PC-9 (cell line): ENCODE results near the gene ZER1. TPM values are rescaled to one million over a fixed set of nuclear protein-coding genes. Genes with fewer than 3 reads are reported as not detected.

Experiments
- Bru-seq: library from RNA; stranded (reverse); fragments of 400-500 nt; gene quantifications from one replicate; lab custom pipeline; 2021; lab: Mats Ljungman, UMichigan
- BruChase-seq, 2 experiments: library from RNA; stranded (reverse); fragments of 400-500 nt; gene quantifications; one replicate each; lab custom pipeline; 2021; lab: Mats Ljungman, UMichigan
- BruUV-seq: library from RNA; stranded (reverse); fragments of 400-500 nt; replicated peaks from 2 replicates; lab custom pipeline; 2021; lab: Mats Ljungman, UMichigan
- CTCF ChIA-PET: fragments of 300-600 bp; sonication (Branson Sonifier 250); formaldehyde crosslinking; loops from one replicate; lab custom pipeline; 2022; ENCODE audit warnings: antibody characterized with exemption; lab: Charles Lee
- POLR2A ChIA-PET: fragments of 300-600 bp; sonication (Branson Sonifier 250); formaldehyde crosslinking; loops from one replicate; lab custom pipeline; 2022; ENCODE audit warnings: antibody characterized with exemption; ENCODE audit not compliant: unreplicated experiment; lab: Charles Lee
- DNase-seq, 2 experiments: peaks; one replicate each; pipeline versions ENCODE4 v3.0.0 to v3.0.0-alpha.2; 2015 to 2022; ENCODE audit warnings: mixed read lengths in 1 of 2
- H2AFZ ChIP-seq: fragments of 200-600 bp; sonication (generic); 2 replicates; pipeline ENCODE4 v1.8.1; 2017; ENCODE audit warnings: antibody characterized with exemption
- H3F3A ChIP-seq: fragments of 200-600 bp; sonication (generic); 2 replicates; pipeline ENCODE4 v1.8.1; 2017; ENCODE audit warnings: antibody characterized with exemption, mild to moderate bottlenecking, low read depth; ENCODE audit not compliant: insufficient read depth
- H3K27ac ChIP-seq: fragments of 200-600 bp; sonication (generic); 2 replicates; pipeline ENCODE4 v1.6.1; 2016; ENCODE audit warnings: mixed run types
- H3K27me3 ChIP-seq: fragments of 200-600 bp; sonication (generic); 2 replicates; pipeline ENCODE4 v1.6.1; 2016; ENCODE audit warnings: low read depth, mixed run types; ENCODE audit not compliant: insufficient read depth
- H3K36me3 ChIP-seq: fragments of 200-600 bp; sonication (generic); 2 replicates; pipeline ENCODE4 v1.6.1; 2016; ENCODE audit warnings: low read depth, mixed run types
- H3K4me1 ChIP-seq: fragments of 200-600 bp; sonication (generic); replicated peaks from 2 replicates; pipeline ENCODE4 v1.6.1; 2016; ENCODE audit warnings: mixed run types; ENCODE audit not compliant: insufficient read depth
- H3K4me2 ChIP-seq: fragments of 200-600 bp; sonication (generic); 2 replicates; pipeline ENCODE4 v1.6.1; 2017; ENCODE audit warnings: mixed run types
- H3K4me3 ChIP-seq: fragments of 200-600 bp; sonication (generic); 2 replicates; pipeline ENCODE4 v1.6.1; 2016; ENCODE audit warnings: mixed run types
- H3K79me2 ChIP-seq: fragments of 200-600 bp; sonication (generic); 2 replicates; pipeline ENCODE4 v1.6.1; 2017; ENCODE audit warnings: low read depth, mixed run types
- H3K9me2 ChIP-seq: fragments of 200-600 bp; sonication (generic); 2 replicates; pipeline ENCODE4 v1.8.1; 2017; ENCODE audit warnings: mild to moderate bottlenecking; ENCODE audit not compliant: insufficient read depth
- H3K9me3 ChIP-seq: fragments of 200-600 bp; sonication (generic); 2 replicates; pipeline ENCODE4 v1.8.1; 2016; ENCODE audit warnings: low read depth; ENCODE audit not compliant: insufficient read depth
- H4K20me1 ChIP-seq: fragments of 200-600 bp; sonication (generic); 2 replicates; pipeline ENCODE4 v1.8.1; 2017; ENCODE audit not compliant: insufficient read depth
- CTCF ChIP-seq: fragments of 200-600 bp; sonication (generic); conservative IDR thresholded peaks from 2 replicates; pipeline ENCODE4 v1.6.1; 2017; ENCODE audit warnings: mixed run types, antibody characterized with exemption, mild to moderate bottlenecking, moderate library complexity
- EZH2 ChIP-seq: fragments of 200-600 bp; sonication (generic); IDR thresholded peaks from 2 replicates; pipeline ENCODE4 v1.8.0; 2017; ENCODE audit warnings: antibody characterized with exemption, low read depth
- intact Hi-C: fragments of 100-400 bp; cut with micrococcal nuclease; formaldehyde crosslinking; loops from one replicate; pipeline ENCODE4 v1.10.0; 2022; ENCODE audit not compliant: unreplicated experiment
- long read RNA-seq: library from polyadenylated mRNA; stranded (forward); transcript quantifications from one replicate; pipeline ENCODE4 v2.0.0, GENCODE V29; 2022
- total RNA-seq: library from RNA; stranded (reverse); gene quantifications from 2 replicates; pipeline ENCODE4 v1.2.3, GENCODE V29; 2021

The ZER1 gene
- total RNA-seq (65.2 and 70.0 TPM in 2 replicates), Bru-seq, nascent RNA (percentile 61 among the genes with signal in this experiment), BruChase-seq, experiment 1, labeled RNA remaining after a 2-hour chase (percentile 68 among the genes with signal in this experiment), BruChase-seq, experiment 2, labeled RNA remaining after a 6-hour chase (percentile 79 among the genes with signal in this experiment)
- long read RNA-seq, full-length matches to known transcripts, result 37 of 107 reads
- long read RNA-seq, partial matches to known transcripts, result 23 of 107 reads
- long read RNA-seq, other reads (novel, unspliced or antisense), result 47 of 107 reads

- Histone ChIP-seq H3K4me1 (peaks cover 11% of the 10 kb centered on the region; the same call in 1 of the 2 replicates), H3K36me3 (no peaks in the 10 kb centered on the region; the same call in 1 of the 2 replicates), H3K27me3 (no peaks in the 10 kb centered on the region), H3K9me2 (no peaks in the 10 kb centered on the region), H3K79me2 (peaks cover 31% of the 10 kb centered on the region), H2AFZ (peak within 1 kb of the TSS; percentile 85), H3K4me2 (peak within 1 kb of the TSS; percentile 89), H3K9me3 (no peaks in the 10 kb centered on the region), H4K20me1 (no peaks in the 10 kb centered on the region), H3K27ac (peak within 1 kb of the TSS; percentile 74), H3K4me3 (peak within 1 kb of the TSS; percentile 80), H3F3A (peaks cover 34% of the 10 kb centered on the region)
- TF ChIP-seq EZH2, result no peak
- TF ChIP-seq CTCF, result no peak
- intact Hi-C loops, result loop anchor here (1.0 kb wide), 3 partner anchors 15 to 137 kb away; partner anchors contain the start of genes TBC1D13 and ZDHHC12
- ChIA-PET POLR2A (interaction anchor here (0.6 to 0.8 kb wide), 3 partner anchors 48 to 723 kb away, joined by 5 to 13 read pairs (median 6); partner anchors contain the start of gene ZDHHC12), CTCF (interaction anchor here (0.6 kb wide), 1 partner anchor 321 kb away, joined by 5 read pairs; no protein-coding TSS in a partner anchor)
- DNase-seq, result peak; percentile 77 to 95
- TSS peak; percentile 73 for BruUV-seq
Observed at GRCh38 chr9:128771745-128772519, at the start of gene ZER1. TSS of gene ZER1 (minus strand) at chr9:128771927. CDS start at chr9:128755565, 16,362 bp downstream.

- H3K4me3 ChIP-seq, result no peak overlapping the region
- H3K9me2 ChIP-seq, result no peaks in the 10 kb centered on the region
- no peak for DNase-seq
- ChIA-PET CTCF (no interaction called here), POLR2A (interaction anchor here (0.5 to 0.6 kb wide), 3 partner anchors 41 to 1704 kb away, joined by 3 to 9 read pairs (median 4); no protein-coding TSS in a partner anchor)
- no peaks in the 10 kb centered on the region for H3K79me2 ChIP-seq
- H3K4me2 ChIP-seq, result no peak overlapping the region
- H3K4me1 ChIP-seq, result peaks cover 7% of the 10 kb centered on the region; the same call in 1 of the 2 replicates
- TF ChIP-seq EZH2 (no peak), CTCF (no peak)
- H3K9me3 ChIP-seq, result no peaks in the 10 kb centered on the region
- no peaks in the 10 kb centered on the region for H3K27me3 ChIP-seq
- intact Hi-C loops, result no loop called here
- BruUV-seq, result no TSS peak
- no peak overlapping the region for H3K27ac ChIP-seq
- no peak overlapping the region for H2AFZ ChIP-seq
- peaks cover 5% of the 10 kb centered on the region; the same call in 1 of the 2 replicates for H4K20me1 ChIP-seq
- no peaks in the 10 kb centered on the region; the same call in 1 of the 2 replicates for H3K36me3 ChIP-seq
- peaks cover 10% of the 10 kb centered on the region; the same call in 1 of the 2 replicates for H3F3A ChIP-seq
Observed at GRCh38 chr9:128820665-128821583, 49.2 kb upstream of the ZER1 start.
